ENCODE results near the gene INSR. TPM values are rescaled to one million over a fixed set of nuclear protein-coding genes. Genes with fewer than 3 reads are reported as not detected.

INSR gene
- total RNA-seq, 1 donor = 44.2 TPM

DNA sequence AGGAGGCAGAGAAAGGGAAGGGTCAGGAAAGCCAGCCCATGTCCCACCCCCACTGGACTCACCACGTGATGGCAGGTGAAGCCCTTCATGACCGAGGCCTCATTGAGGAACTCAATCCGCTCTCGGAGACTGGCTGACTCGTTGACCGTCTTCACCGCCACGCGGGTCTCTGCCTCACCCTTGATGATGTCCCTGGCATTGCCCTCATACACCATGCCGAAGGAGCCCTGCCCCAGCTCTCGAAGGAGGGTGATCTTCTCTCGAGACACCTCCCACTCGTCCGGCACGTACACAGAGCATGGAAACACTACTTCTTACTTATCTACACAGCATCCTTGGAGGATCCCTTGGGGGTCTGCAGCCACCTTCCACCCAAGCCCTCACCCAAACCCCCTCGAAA, 169.0 kb downstream of the INSR start:
- no peak for DNase-seq (ENCODE audit: insufficient read length, low spot score, missing footprints)
- no peak overlapping the region for H3K4me2 ChIP-seq (ENCODE audit: insufficient read depth, low read length)
- no peak overlapping the region for H2AFZ ChIP-seq (ENCODE audit: low read length)
- H3K79me2 ChIP-seq (ENCODE audit: insufficient read depth, low read length) = no peaks in the 10 kb centered on the region
- no peak overlapping the region for H3K4me3 ChIP-seq (ENCODE audit: insufficient read depth, low read length)
- H3K36me3 ChIP-seq (ENCODE audit: insufficient read depth, low read length) = peaks cover 7% of the 10 kb centered on the region
- H4K20me1 ChIP-seq (ENCODE audit: insufficient read depth, low read length) = no peaks in the 10 kb centered on the region
- H3K4me1 ChIP-seq (ENCODE audit: insufficient read depth, low read length) = no peaks in the 10 kb centered on the region
- no peaks in the 10 kb centered on the region for H3K27me3 ChIP-seq (ENCODE audit: insufficient read depth, low read length)
- TF ChIP-seq, protein P1, sequence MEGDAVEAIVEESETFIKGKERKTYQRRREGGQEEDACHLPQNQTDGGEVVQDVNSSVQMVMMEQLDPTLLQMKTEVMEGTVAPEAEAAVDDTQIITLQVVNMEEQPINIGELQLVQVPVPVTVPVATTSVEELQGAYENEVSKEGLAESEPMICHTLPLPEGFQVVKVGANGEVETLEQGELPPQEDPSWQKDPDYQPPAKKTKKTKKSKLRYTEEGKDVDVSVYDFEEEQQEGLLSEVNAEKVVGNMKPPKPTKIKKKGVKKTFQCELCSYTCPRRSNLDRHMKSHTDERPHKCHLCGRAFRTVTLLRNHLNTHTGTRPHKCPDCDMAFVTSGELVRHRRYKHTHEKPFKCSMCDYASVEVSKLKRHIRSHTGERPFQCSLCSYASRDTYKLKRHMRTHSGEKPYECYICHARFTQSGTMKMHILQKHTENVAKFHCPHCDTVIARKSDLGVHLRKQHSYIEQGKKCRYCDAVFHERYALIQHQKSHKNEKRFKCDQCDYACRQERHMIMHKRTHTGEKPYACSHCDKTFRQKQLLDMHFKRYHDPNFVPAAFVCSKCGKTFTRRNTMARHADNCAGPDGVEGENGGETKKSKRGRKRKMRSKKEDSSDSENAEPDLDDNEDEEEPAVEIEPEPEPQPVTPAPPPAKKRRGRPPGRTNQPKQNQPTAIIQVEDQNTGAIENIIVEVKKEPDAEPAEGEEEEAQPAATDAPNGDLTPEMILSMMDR (IDR thresholded peaks at IDR 0.05; ENCODE audit: extremely low read depth, low read depth, low read length) = no peak
- no peak overlapping the region for H3K27ac ChIP-seq (ENCODE audit: low read depth, low read length)
- H3K9me3 ChIP-seq (ENCODE audit: low read depth, low read length) = peaks cover 12% of the 10 kb centered on the region

DNA sequence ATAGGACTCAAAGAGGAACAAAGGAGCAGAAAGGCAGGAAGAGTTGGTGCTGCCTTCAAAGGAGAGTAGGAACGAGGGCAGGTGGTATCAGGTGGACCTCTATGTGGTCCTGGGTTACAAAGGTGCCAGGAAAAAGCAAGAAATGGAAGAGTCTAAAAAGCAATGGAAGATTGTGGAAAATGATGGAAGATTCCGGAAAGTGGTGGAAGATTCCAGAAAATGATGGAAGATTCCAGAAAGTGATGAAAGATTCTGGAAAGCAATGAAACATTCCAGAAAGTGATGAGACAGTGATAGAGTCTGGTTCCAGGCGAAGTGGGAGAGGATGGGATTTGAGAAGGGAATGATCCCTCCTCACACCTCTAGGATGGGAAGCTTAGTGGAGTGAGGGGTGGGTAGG, 169.4 kb downstream of the INSR start:
- Histone ChIP-seq H3K4me1 (ENCODE audit: insufficient read depth, low read length) (no peaks in the 10 kb centered on the region), H3K79me2 (ENCODE audit: insufficient read depth, low read length) (no peaks in the 10 kb centered on the region), H4K20me1 (ENCODE audit: insufficient read depth, low read length) (no peaks in the 10 kb centered on the region), H2AFZ (ENCODE audit: low read length) (no peak overlapping the region), H3K27ac (ENCODE audit: low read depth, low read length) (no peak overlapping the region), H3K4me3 (ENCODE audit: insufficient read depth, low read length) (no peak overlapping the region), H3K36me3 (ENCODE audit: insufficient read depth, low read length) (peaks cover 7% of the 10 kb centered on the region), H3K9me3 (ENCODE audit: low read depth, low read length) (peaks cover 12% of the 10 kb centered on the region), H3K4me2 (ENCODE audit: insufficient read depth, low read length) (no peak overlapping the region), H3K27me3 (ENCODE audit: insufficient read depth, low read length) (no peaks in the 10 kb centered on the region)
- DNase-seq (ENCODE audit: insufficient read length, low spot score, missing footprints) = no peak
- TF ChIP-seq, protein P1 (IDR thresholded peaks at IDR 0.05; ENCODE audit: extremely low read depth, low read depth, low read length) = no peak

DNA sequence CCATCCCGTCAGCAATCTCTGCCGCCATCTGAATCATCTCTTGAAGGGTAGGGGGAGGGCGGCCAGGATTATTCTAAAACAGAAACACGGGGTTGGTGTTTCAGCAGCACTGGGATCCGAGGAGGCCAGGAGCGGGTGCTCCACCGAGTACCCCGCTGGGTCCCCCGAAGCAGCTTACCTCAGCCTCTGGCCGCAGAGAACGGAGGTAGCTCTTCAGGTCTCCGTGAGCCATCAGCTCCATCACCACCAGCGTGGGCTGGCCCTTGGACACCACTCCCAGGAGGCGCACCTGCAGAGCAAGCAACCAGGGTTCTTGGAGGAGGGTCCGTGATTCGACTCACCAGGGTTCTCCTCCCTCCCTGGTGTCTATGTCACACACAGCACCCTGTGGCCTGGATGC, 171.5 kb downstream of the INSR start:
- Histone ChIP-seq H2AFZ (ENCODE audit: low read length) (no peak overlapping the region), H3K4me3 (ENCODE audit: insufficient read depth, low read length) (no peak overlapping the region), H3K27me3 (ENCODE audit: insufficient read depth, low read length) (no peaks in the 10 kb centered on the region), H4K20me1 (ENCODE audit: insufficient read depth, low read length) (no peaks in the 10 kb centered on the region), H3K36me3 (ENCODE audit: insufficient read depth, low read length) (peaks cover 7% of the 10 kb centered on the region), H3K27ac (ENCODE audit: low read depth, low read length) (no peak overlapping the region), H3K9me3 (ENCODE audit: low read depth, low read length) (peaks cover 12% of the 10 kb centered on the region), H3K4me1 (ENCODE audit: insufficient read depth, low read length) (no peaks in the 10 kb centered on the region), H3K4me2 (ENCODE audit: insufficient read depth, low read length) (no peak overlapping the region), H3K79me2 (ENCODE audit: insufficient read depth, low read length) (no peaks in the 10 kb centered on the region)
- TF ChIP-seq, protein P1 (IDR thresholded peaks at IDR 0.05; ENCODE audit: extremely low read depth, low read depth, low read length) = no peak
- DNase-seq (ENCODE audit: insufficient read length, low spot score, missing footprints) = no peak

GRCh38 chr19:7120499-7120898, 173.7 kb downstream of the INSR start:
- Histone ChIP-seq H3K4me3 (ENCODE audit: insufficient read depth, low read length) (no peak overlapping the region), H2AFZ (ENCODE audit: low read length) (no peak overlapping the region), H3K27me3 (ENCODE audit: insufficient read depth, low read length) (no peaks in the 10 kb centered on the region), H3K36me3 (ENCODE audit: insufficient read depth, low read length) (no peaks in the 10 kb centered on the region), H3K9me3 (ENCODE audit: low read depth, low read length) (peaks cover 1% of the 10 kb centered on the region), H3K27ac (ENCODE audit: low read depth, low read length) (no peak overlapping the region), H3K79me2 (ENCODE audit: insufficient read depth, low read length) (no peaks in the 10 kb centered on the region), H3K4me1 (ENCODE audit: insufficient read depth, low read length) (no peaks in the 10 kb centered on the region), H3K4me2 (ENCODE audit: insufficient read depth, low read length) (no peak overlapping the region), H4K20me1 (ENCODE audit: insufficient read depth, low read length) (no peaks in the 10 kb centered on the region)
- TF ChIP-seq, protein P1 (IDR thresholded peaks at IDR 0.05; ENCODE audit: extremely low read depth, low read depth, low read length) = no peak
- no peak for DNase-seq (ENCODE audit: insufficient read length, low spot score, missing footprints)
